GM12891 (cell line): ENCODE data around the gene DYNLT1.

Experiments
- PAX5 ChIP-seq: IDR thresholded peaks from 2 replicates; pipeline ENCODE4 v1.6.1; 2011; ENCODE audit warnings: low read length, moderate library complexity, mild to moderate bottlenecking; ENCODE audit not compliant: insufficient read depth, severe bottlenecking
- POLR2A ChIP-seq: IDR thresholded peaks from 2 replicates; pipeline ENCODE4 v1.6.1; 2011; ENCODE audit warnings: low read depth, low read length, control low read depth
- POLR2AphosphoS5 ChIP-seq: IDR thresholded peaks from 2 replicates; pipeline ENCODE4 v1.6.1; 2011; ENCODE audit warnings: low read depth, low read length, control low read depth
- POU2F2 ChIP-seq: IDR thresholded peaks from 2 replicates; pipeline ENCODE4 v1.6.1; 2011; ENCODE audit warnings: low read depth, mild to moderate bottlenecking, control low read depth, low read length, moderate library complexity
- SPI1 ChIP-seq: IDR thresholded peaks from 2 replicates; pipeline ENCODE4 v1.6.1; 2011; ENCODE audit warnings: low read depth, low read length, control low read depth
- TAF1 ChIP-seq: IDR thresholded peaks from 2 replicates; pipeline ENCODE4 v1.6.1; 2011; ENCODE audit warnings: low read depth, low read length, control low read depth

GRCh38 chr6:158629367-158630221 lies 14.9 kb downstream of the DYNLT1 start:
- no peak for TF ChIP-seq POLR2A
- TF ChIP-seq SPI1 = no peak
- no peak for TF ChIP-seq POLR2AphosphoS5
- TF ChIP-seq TAF1 = no peak
- TF ChIP-seq PAX5 = no peak
- no peak for TF ChIP-seq POU2F2
